ENCODE results near the gene RAB17.

Gene RAB17, protein sequence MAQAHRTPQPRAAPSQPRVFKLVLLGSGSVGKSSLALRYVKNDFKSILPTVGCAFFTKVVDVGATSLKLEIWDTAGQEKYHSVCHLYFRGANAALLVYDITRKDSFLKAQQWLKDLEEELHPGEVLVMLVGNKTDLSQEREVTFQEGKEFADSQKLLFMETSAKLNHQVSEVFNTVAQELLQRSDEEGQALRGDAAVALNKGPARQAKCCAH

DNA sequence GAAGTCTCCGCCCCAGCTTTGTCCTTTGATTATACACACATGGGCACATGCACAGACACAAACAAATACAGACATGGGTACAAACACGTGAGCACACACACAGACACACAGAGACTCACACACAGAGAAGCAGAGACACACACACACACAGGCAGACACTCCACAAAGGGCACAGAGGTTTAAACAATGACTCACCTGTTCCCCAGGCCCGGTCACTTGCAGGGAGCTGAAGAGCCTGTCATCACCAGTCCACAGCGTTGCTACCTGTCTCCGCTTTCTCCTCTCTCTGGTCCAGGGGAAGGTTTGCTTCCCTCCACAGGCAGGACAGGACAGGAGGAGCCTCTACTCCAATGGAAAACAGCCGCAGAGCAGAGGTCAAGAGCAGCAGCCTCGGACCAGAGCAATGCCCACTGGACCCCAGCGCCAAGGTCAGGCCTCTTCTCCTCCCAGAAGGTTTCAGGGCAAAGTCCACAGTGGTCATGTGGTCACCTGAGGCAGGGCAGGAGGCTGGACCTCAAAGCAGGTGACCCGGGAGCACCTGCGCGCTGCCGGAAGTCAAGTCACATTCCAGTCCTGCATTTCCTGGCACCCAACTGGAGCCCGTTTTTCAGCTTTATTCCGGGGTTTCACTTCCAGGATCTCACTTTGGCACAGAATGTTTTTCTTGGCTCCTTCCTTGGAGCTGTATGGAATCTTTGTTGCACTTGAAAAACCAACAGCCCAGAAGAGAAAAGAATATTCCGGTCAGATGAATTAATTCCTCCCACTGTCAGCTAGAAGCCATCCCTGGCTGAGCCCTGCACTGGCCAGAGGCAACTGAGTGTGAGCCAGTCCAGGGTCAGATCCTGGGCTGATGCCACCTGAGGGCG is at the start of gene RAB17:
TSS of gene RAB17 (minus strand) at position 463 of the 869 bp plus-strand sequence. CDS start 4,580 bp downstream, outside the sequence.
- DNase-seq (ENCODE audit: low spot score): peak; percentile 78

- no peak for DNase-seq (ENCODE audit: low spot score)
Measured at GRCh38 chr2:237639836-237640220, 49.3 kb upstream of the RAB17 start.

DNA sequence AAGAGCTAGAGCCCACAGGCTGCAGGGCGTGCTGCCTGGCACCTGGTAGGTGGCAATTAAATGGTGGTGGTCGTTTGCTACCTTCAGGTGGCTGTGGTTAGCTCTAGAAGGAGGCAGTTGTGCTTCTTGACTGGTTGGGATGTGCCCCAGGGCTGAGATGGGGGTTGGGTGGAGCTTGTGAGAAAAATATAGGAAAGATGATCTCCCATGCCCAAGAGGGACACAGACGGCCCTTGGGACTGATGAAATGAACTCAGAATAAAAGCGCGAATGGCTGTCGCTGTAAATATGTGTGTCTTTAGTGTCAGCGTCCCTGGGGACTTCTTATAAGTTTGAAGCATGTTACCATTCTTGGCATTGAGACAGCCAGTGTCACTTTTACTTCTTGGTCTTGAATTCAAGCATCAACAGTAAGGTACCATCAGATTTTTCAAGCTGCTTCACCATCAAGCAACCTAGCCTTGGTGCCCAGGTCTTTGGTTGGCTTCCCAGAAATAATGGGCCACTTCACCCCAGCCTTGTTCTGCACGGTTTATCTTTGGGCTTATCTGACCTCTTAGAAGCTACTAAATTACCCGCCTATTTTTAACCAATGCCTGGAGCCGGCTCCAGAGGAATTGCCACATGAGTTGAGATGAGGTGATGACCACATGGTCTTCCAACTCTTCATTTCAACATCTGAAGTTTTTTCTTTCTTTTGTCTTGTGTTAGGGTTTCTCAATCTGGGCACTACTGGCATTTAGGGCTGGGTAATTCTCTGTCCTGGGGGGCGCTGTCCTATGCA is 48.7 kb upstream of the RAB17 start:
- DNase-seq (ENCODE audit: low spot score): no peak

DNA sequence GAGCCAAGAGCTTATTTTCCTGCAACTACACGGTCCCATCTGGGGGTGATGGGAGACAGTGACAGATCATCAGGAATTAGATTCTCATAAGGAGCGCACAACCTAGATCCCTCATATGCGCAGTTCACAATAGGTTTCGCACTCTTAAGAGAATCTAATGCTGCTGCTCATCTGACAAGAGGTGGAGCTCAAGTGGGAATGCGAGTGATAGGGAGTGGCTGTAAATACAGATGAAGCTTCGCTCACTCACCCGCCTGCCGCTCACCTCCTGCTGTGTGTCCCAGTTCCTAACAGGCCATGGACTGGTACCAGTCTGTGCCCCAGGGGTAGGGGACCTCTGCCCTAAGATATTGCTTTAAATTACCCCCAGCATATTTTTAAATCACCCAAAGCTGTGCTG is 47.6 kb upstream of the RAB17 start:
- DNase-seq (ENCODE audit: low spot score): no peak

GRCh38 chr2:237637429-237638135 is 47.0 kb upstream of the RAB17 start:
- DNase-seq (ENCODE audit: low spot score): no peak

DNA sequence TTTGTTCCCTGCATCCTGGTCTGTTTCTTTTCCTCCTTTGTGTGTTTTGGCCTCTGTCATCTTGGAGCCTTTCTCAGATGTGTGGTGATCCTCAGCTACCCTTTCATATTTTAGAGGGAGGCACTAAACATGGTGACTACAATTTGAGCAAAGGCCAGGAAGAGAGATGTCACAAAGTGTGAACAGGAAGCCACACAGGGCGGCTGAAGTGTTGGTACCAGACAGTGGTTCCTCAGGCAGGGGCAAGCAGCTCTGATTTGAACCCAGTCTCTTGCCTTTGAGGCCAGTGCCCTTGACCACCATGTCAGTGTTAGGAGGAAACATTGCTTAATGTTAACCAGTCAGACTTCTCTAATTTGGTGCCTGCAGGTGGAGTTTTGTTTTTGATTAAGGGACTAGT is 46.0 kb upstream of the RAB17 start:
- DNase-seq (ENCODE audit: low spot score): no peak

GRCh38 chr2:237633061-237633561 is 42.6 kb upstream of the RAB17 start:
- no peak for DNase-seq (ENCODE audit: low spot score)

DNA sequence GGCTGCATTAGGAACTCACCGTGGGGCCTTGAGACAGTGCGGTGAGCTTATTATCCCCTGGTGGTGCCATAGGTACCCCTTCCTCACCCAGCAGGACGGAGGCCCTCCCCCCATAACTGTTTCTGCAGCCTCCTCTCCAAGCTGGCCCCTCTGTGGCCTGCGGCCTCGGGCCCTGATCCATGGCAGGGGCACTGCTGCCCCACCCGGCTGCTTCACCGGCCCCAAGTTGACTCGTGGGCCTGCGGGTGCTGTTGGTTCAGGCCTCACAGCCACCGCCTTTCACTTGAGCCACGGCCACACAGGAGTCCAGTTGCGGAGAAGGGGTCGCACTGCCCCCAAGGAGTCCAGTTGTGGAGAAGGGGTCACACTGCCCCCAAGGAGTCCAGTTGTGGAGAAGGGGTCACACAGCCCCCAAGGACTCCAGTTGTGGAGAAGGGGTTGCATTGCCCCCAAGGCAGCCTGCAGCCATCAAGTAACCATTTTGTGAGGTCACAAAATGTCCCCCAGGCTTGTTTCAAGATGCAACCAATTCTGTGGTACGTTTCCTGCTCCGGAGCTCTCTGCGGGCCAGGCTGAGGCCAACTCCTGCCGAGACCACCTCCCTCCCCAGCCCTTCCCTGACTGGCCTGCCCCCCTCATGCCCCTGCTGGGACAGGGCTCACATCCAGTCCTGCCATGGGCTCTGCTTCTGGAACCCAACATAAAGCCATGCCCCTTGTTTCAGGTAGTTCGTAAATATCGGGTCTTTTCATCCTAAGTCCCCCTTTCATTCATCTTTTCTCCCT is 41.5 kb upstream of the RAB17 start:
- no peak for DNase-seq (ENCODE audit: low spot score)

DNA sequence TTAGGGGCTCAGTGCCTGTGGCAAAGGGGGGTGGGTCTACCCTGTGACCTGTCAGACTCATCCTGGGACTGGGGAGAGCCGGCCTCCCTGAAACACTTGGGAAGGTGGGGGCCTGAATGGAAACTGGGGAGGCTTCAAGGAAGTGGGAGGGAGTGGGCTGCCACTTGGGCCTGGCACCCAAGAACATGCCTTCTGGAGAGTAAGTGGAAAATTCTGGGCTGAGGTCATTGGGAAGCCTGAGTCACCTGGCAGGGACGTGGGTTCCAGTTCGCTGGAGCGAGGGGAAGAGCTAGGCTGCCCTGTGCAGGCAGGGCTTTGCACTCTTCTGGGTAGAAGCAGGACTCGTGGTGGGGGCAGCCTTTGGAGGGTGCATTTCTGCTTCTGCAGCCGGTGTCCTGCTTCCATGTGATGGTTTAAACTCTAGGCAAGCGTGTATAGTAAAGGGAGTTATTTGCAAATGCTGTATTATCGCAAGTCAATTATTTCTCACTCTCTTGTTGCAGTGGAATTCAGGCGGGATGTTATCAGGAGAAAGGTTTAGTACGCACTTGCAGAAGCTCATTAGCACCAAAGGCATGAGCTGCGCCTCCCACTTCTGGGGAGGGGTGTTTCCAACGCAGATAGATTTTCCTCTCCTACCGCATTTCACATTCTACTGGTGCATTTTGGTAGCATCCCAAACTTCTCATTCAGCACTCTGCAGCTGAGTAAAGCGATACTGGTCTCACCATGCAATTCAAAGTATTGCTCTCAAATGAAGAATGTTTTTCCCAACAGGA is 40.7 kb upstream of the RAB17 start:
- DNase-seq (ENCODE audit: low spot score): no peak

DNA sequence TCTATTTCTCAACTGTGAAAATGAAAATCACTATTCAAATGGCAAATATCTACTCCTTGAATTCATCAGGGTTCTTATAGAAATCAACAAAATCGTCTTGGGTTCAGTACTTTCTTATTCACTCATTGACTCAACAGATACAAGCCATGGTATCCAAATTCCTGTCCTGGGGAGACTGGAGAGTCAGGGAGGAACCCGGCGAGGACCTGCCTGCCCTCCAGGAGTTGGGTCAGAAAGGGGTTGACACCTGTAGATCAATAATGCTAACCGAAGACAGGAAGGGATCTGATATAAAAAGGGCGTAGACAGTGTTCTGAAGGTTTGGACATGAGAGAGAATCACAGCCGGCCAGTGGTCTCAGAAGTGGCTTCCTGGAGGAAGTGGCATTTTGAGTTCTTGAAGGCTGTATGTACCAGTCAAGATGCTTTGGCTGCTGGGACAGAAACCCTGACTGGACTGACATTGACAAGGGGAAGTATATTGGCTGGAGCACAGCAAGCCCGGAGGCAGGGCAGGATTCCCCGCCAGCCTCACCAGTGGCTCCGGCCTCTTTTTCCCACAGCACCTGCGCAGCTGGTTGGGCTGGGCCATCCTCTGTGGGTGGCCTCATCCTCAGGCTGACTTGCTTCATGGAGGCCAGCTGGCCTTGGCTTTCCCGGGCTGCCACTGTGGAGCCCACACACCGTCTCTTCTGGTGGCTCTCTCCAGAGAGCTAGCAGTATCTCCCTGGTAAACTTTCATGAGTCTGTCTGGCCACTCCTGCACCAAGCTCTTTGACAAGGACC is 39.9 kb upstream of the RAB17 start:
- DNase-seq (ENCODE audit: low spot score): no peak

GRCh38 chr2:237629739-237630138 is 39.2 kb upstream of the RAB17 start:
- no peak for DNase-seq (ENCODE audit: low spot score)

GRCh38 chr2:237629188-237629534 is 38.6 kb upstream of the RAB17 start:
- no peak for DNase-seq (ENCODE audit: low spot score)

- no peak for DNase-seq (ENCODE audit: low spot score)
Measured at GRCh38 chr2:237628247-237629187, 38.0 kb upstream of the RAB17 start.

DNA sequence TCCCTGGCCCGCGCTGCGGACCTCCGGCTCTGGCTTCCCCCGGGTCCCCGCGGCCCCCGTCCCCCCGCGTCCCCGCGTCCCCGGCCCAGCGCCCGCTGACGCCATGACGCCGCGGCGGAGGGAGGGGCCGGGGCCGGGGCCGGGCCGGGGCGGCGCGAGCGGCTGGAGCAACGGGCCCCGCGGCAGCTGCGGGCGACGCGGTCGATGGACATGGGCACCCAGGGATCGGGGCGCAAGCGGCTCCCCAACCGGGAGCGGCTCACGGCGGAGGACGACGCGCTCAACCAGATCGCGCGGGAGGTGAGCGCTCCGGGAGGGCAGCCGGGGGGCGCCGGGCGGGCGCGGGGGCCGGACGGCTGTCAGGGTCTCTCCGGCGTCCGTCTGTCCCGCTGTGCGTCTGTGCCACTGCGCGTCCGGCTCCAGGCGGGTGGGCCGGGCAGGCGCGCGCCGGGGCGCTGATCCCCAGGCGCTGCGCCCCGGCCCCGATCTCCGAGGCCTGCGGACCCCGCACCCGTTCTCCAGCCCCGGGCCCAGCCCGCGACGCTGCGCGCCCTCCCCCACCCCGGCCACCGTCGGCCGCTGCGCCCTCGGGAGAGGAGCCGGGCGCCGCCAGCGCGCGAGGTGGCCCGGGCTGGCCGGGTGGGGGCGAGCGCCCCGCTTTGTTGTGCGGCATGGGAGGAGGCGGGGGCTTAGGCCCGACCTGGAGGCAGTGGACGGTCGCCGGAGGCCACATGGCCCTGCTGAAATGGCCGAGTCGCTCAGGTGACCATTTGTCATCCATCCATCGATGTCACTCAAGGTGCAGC is 37.1 kb upstream of the RAB17 start, which contains the start of gene LRRFIP1:
TSS of gene LRRFIP1 (plus strand) at position 147 of the 806 bp plus-strand sequence. CDS start at position 205, 58 bp downstream.
- no peak for DNase-seq (ENCODE audit: low spot score)

- DNase-seq (ENCODE audit: low spot score): no peak
Measured at GRCh38 chr2:237626813-237627440, 36.4 kb upstream of the RAB17 start.

- DNase-seq (ENCODE audit: low spot score): no peak
Measured at GRCh38 chr2:237625777-237626176, 35.2 kb upstream of the RAB17 start.

DNA sequence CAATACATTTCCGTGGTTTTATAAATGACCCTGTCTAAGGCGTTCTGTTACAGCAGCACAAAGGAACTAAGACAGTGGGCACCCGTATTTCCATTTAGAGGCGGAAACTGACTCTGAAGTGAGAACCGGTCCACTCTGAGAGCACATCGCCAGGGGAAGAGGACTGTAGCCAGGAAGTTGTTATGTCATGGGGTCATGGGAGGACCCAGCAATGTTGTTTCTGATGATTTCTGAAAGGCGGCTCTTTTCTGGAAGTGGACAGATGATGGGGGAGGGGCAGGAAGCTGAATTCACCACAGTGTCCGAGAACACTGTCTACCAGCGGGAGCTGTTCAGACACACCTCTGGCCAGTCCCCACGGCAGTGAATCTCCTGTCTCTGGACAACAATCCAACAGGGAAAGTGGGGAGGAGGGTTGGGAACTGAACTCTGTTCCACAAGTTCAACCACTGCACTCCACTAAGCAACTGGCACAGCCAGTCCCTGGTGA is 34.7 kb upstream of the RAB17 start:
- DNase-seq (ENCODE audit: low spot score): no peak
